Spleen (tissue), 11 donors: ENCODE results near the gene GABBR2. TPM values are rescaled to one million over a fixed set of nuclear protein-coding genes. Genes with fewer than 3 reads are reported as not detected.

Source experiments
- DNase-seq: peaks from one replicate; pipeline ENCODE4 v3.0.0-alpha.2; 2020
- H3K27ac ChIP-seq, 8 donors: fragments of 200-600 bp; sonication (generic) in 7 of 8; 1 replicate in 4 of 8; 2 replicates in 4 of 8; pipeline versions ENCODE4 v1.5.0 to v1.8.0; 2016 to 2021; ENCODE audit warnings: inconsistent platforms in 4 of 8, mild to moderate bottlenecking in 4 of 8, moderate library complexity in 1 of 8
- H3K27me3 ChIP-seq, 7 donors: fragments of 200-600 bp; sonication (generic) in 6 of 7; replicated peaks in 1 of 7; 1 replicate in 4 of 7; 2 replicates in 3 of 7; pipeline versions ENCODE4 v1.5.0 to v1.8.0; 2016 to 2021; ENCODE audit warnings: inconsistent platforms in 3 of 7, mild to moderate bottlenecking in 1 of 7
- H3K36me3 ChIP-seq, 6 donors: fragments of 200-600 bp; sonication (generic) in 5 of 6; 1 replicate in 4 of 6; 2 replicates in 2 of 6; pipeline versions ENCODE4 v1.5.0 to v1.8.0; 2016 to 2021; ENCODE audit warnings: inconsistent platforms in 2 of 6
- H3K4me1 ChIP-seq, 6 donors: fragments of 200-600 bp; sonication (generic) in 5 of 6; 1 replicate in 3 of 6; 2 replicates in 3 of 6; pipeline versions ENCODE4 v1.5.0 to v1.8.0; 2016 to 2021; ENCODE audit warnings: inconsistent platforms in 3 of 6
- H3K4me3 ChIP-seq, 8 donors: fragments of 200-600 bp; sonication (generic) in 7 of 8; 1 replicate in 4 of 8; 2 replicates in 4 of 8; pipeline versions ENCODE4 v1.5.0 to v1.8.0; 2016 to 2021; ENCODE audit warnings: inconsistent platforms in 4 of 8, mild to moderate bottlenecking in 4 of 8, moderate library complexity in 2 of 8
- H3K9me3 ChIP-seq, 8 donors: fragments of 200-600 bp; sonication (generic) in 7 of 8; 1 replicate in 4 of 8; 2 replicates in 4 of 8; pipeline versions ENCODE4 v1.5.0 to v1.8.0; 2016 to 2021; ENCODE audit warnings: inconsistent platforms in 4 of 8
- CTCF ChIP-seq, 11 experiments: fragments of 200-600 bp in 7 of 11; fragments of 450-650 bp in 4 of 11; sonication (generic) in 4 of 11; IDR thresholded peaks in 8 of 11; conservative IDR thresholded peaks in 3 of 11; 1 replicate in 7 of 11; 2 replicates in 4 of 11; pipeline versions ENCODE4 v1.4.0 to v1.8.0; 2016 to 2021; ENCODE audit warnings: antibody characterized with exemption in 11 of 11, inconsistent platforms in 4 of 11, mild to moderate bottlenecking in 1 of 11
- POLR2A ChIP-seq, 3 donors: fragments of 450-650 bp; IDR thresholded peaks; one replicate each; pipeline ENCODE4 v1.5.1; 2017; ENCODE audit warnings: antibody characterized with exemption in 3 of 3, mild to moderate bottlenecking in 1 of 3
- POLR2AphosphoS5 ChIP-seq, 3 donors: sonication (generic); formaldehyde crosslinking; IDR thresholded peaks; one replicate each; pipeline ENCODE4 v1.5.1; 2017; ENCODE audit warnings: antibody characterized with exemption in 3 of 3
- WGBS, 5 donors: extraction: QIAGEN DNeasy Blood & Tissue Kit in 3 of 5; methylation state at CpG; one replicate each; pipeline versions ENCODE4 v1.1.5 to v1.1.7; 2013 to 2018; 5-methylcytosine and 5-hydroxymethylcytosine counted together
- intact Hi-C: fragments of 100-400 bp; cut with DNase I; formaldehyde crosslinking; loops from one replicate; pipeline ENCODE4 v1.15.0; 2023; ENCODE audit warnings: low total_unique reads
- polyA plus RNA-seq, 3 donors: library from polyadenylated mRNA; stranded (reverse); fragments of 200-250 nt; gene quantifications; one replicate each; pipeline ENCODE4 v1.2.1, GENCODE V29; 2013
- total RNA-seq, 7 donors: library from RNA; depleted of rRNA in 3 of 7; stranded (reverse); fragments of >200 nt in 3 of 7; fragmentation: NEBNext Ultra II Directional in 4 of 7; extraction: Animal tissue kit (Norgen Biotek cat#: 25700) in 4 of 7; gene quantifications; one replicate each; pipeline versions ENCODE4 v1.1.0 to v1.2.1, GENCODE V29; 2016 to 2021
- donor health status: healthy with polysubstance abuse.
- donor health status: DM: no; HTN: no; CAD: no; lungs with moderate emphysema.
- donor health status: DM: no; HTN: no; CAD: no.
- donor health status: Bipolar disorder and iron deficiency.
- donor health status: healthy.
- donor health status: DM: no; HTN: no; CAD: no.
- donor health status: DM: yes; HTN: yes; CAD: no.

Gene GABBR2
- total and polyA plus RNA-seq, 10 donors, result 0.03 to 0.32 (median 0.07) TPM; not detected in 7

- H3K27me3 ChIP-seq, result peaks cover 0 to 25% (median 0%) of the 10 kb centered on the region in 7 donors
- H3K4me3 ChIP-seq, result no peak overlapping the region
- 75 to 94% (median 82%) methylated on average over 2 of the region's 2 CpGs for WGBS, 5 donors
- no peaks in the 10 kb centered on the region for H3K4me1 ChIP-seq
- peak; percentile 33 for DNase-seq
- no peak overlapping the region for H3K27ac ChIP-seq
- intact Hi-C loops, result no loop called here
- TF ChIP-seq POLR2A (IDR thresholded peaks at IDR 0.05), result no peak
- no peak for TF ChIP-seq CTCF (IDR thresholded peaks at IDR 0.05 in 8 of 11, conservative IDR thresholded peaks at IDR 0.05 in 3 of 11)
- no peak for TF ChIP-seq POLR2AphosphoS5 (IDR thresholded peaks at IDR 0.05)
- no peaks in the 10 kb centered on the region for H3K9me3 ChIP-seq
- no peaks in the 10 kb centered on the region for H3K36me3 ChIP-seq
Measured at GRCh38 chr9:98610211-98610610, 98.5 kb downstream of the GABBR2 start.

- H3K4me3 ChIP-seq, result no peak overlapping the region
- no peak overlapping the region for H3K27ac ChIP-seq
- no peak for TF ChIP-seq POLR2AphosphoS5 (IDR thresholded peaks at IDR 0.05)
- no peak for TF ChIP-seq POLR2A (IDR thresholded peaks at IDR 0.05)
- TF ChIP-seq CTCF (IDR thresholded peaks at IDR 0.05 in 8 of 11, conservative IDR thresholded peaks at IDR 0.05 in 3 of 11), result no peak
- DNase-seq, result peak; percentile 45
- peaks cover 0 to 21% (median 0%) of the 10 kb centered on the region in 7 donors for H3K27me3 ChIP-seq
- no peaks in the 10 kb centered on the region for H3K9me3 ChIP-seq
- intact Hi-C loops, result no loop called here
- H3K36me3 ChIP-seq, result no peaks in the 10 kb centered on the region
- WGBS, 5 donors, result 64 to 89% (median 76%) methylated on average over 5 to 6 of the region's 6 CpGs
- H3K4me1 ChIP-seq, result no peaks in the 10 kb centered on the region
Measured at GRCh38 chr9:98609646-98610045, 99.1 kb downstream of the GABBR2 start.

- H3K27ac ChIP-seq, result no peak overlapping the region
Measured at GRCh38 chr9:98607787-98608186, 100.9 kb downstream of the GABBR2 start.

GRCh38 chr9:98607152-98607551 lies 101.6 kb downstream of the GABBR2 start:
- no peaks in the 10 kb centered on the region for H3K9me3 ChIP-seq
- no peak for DNase-seq
- H3K4me1 ChIP-seq, result no peaks in the 10 kb centered on the region
- intact Hi-C loops, result no loop called here
- peaks cover 0 to 21% (median 0%) of the 10 kb centered on the region in 7 donors for H3K27me3 ChIP-seq
- WGBS, 5 donors, result 90 to 94% (median 93%) methylated on average over 8 of the region's 8 CpGs
- H3K4me3 ChIP-seq, result no peak overlapping the region
- TF ChIP-seq CTCF (IDR thresholded peaks at IDR 0.05 in 8 of 11, conservative IDR thresholded peaks at IDR 0.05 in 3 of 11) (no peak), POLR2AphosphoS5 (IDR thresholded peaks at IDR 0.05) (no peak), POLR2A (IDR thresholded peaks at IDR 0.05) (no peak)
- H3K36me3 ChIP-seq, result no peaks in the 10 kb centered on the region
- H3K27ac ChIP-seq, result no peak overlapping the region

More at GRCh38 chr9:98607787-98608186, 100.9 kb downstream of the GABBR2 start:
- intact Hi-C loops, result no loop called here
- no peak for DNase-seq
- Histone ChIP-seq H3K27me3 (peaks cover 0 to 21% (median 0%) of the 10 kb centered on the region in 7 donors), H3K9me3 (no peaks in the 10 kb centered on the region), H3K4me1 (no peaks in the 10 kb centered on the region), H3K4me3 (no peak overlapping the region), H3K36me3 (no peaks in the 10 kb centered on the region)
- no peak for TF ChIP-seq CTCF (IDR thresholded peaks at IDR 0.05 in 8 of 11, conservative IDR thresholded peaks at IDR 0.05 in 3 of 11)
- no peak for TF ChIP-seq POLR2AphosphoS5 (IDR thresholded peaks at IDR 0.05)
- TF ChIP-seq POLR2A (IDR thresholded peaks at IDR 0.05), result no peak
- WGBS, 5 donors, result 46 to 53% (median 52%) methylated on average over 7 of the region's 7 CpGs
